ENCODE data around the gene ACTL7B.

DNA sequence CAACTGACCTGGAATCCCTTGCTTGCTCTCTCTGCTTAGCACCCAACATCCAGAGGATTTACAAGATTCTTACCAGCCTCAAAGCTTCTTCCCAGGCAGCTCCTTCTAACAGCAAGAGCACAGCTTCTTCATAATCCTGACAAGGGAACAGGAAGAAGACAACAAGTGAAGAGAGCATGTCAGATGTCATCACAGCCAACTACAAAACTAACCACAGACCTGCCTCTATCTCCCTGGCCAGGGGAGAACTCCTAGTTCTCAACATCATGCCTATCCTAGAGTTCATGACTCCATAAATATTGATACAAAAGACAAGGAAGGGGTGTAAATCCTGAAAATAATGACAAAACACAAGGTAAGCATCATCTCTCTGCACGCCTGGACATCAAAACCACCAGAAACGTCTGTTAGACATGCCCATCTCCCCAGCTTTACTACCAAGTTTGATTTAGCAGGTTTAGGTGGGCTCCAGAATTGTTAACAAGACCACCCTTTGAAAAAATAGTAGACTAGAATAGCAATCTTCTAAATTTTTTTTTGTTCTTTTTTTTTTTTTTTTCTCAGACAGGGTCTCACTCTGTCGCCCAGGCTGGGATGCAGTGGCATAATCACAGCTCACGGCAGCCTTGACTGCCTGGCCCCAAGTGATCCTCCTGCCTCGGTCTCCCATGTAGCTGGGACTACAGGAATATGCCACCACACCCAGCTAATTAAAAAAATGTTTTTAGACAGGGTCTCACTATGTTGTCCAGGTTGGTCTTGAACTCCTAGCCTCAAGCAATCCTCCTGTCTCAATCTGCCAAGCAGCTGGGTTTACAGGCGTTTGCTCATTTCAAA is 26.5 kb upstream of the ACTL7B start:
- TF ChIP-seq, protein P1, sequence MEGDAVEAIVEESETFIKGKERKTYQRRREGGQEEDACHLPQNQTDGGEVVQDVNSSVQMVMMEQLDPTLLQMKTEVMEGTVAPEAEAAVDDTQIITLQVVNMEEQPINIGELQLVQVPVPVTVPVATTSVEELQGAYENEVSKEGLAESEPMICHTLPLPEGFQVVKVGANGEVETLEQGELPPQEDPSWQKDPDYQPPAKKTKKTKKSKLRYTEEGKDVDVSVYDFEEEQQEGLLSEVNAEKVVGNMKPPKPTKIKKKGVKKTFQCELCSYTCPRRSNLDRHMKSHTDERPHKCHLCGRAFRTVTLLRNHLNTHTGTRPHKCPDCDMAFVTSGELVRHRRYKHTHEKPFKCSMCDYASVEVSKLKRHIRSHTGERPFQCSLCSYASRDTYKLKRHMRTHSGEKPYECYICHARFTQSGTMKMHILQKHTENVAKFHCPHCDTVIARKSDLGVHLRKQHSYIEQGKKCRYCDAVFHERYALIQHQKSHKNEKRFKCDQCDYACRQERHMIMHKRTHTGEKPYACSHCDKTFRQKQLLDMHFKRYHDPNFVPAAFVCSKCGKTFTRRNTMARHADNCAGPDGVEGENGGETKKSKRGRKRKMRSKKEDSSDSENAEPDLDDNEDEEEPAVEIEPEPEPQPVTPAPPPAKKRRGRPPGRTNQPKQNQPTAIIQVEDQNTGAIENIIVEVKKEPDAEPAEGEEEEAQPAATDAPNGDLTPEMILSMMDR (IDR thresholded peaks at IDR 0.05; ENCODE audit: control extremely low read depth in 1 of 3, insufficient read depth in 1 of 3, low read depth in 1 of 3, low read length in 3 of 3), result no peak
- no peak for TF ChIP-seq EP300 (IDR thresholded peaks at IDR 0.05; ENCODE audit: borderline replicate concordance in 1 of 2, low read depth in 2 of 2, low read length in 2 of 2)
- TF ChIP-seq, protein P2, sequence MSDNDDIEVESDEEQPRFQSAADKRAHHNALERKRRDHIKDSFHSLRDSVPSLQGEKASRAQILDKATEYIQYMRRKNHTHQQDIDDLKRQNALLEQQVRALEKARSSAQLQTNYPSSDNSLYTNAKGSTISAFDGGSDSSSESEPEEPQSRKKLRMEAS (IDR thresholded peaks at IDR 0.05), result no peak
- no peak for TF ChIP-seq SRF (IDR thresholded peaks at IDR 0.05; ENCODE audit: low read depth, low read length)
- no peak for TF ChIP-seq POLR2A (IDR thresholded peaks at IDR 0.05; ENCODE audit: control extremely low read depth in 1 of 2, low read depth in 2 of 2, low read length in 2 of 2)
- TF ChIP-seq EZH2 (IDR thresholded peaks at IDR 0.05; ENCODE audit: low read depth, low read length, severe bottlenecking), result no peak
- TF ChIP-seq SIN3A (conservative IDR thresholded peaks at IDR 0.05 in 1 of 2, IDR thresholded peaks at IDR 0.05 in 1 of 2; ENCODE audit: low read depth in 1 of 2, low read length in 2 of 2), result no peak
- no peak for TF ChIP-seq GABPA (IDR thresholded peaks at IDR 0.05; ENCODE audit: borderline replicate concordance, insufficient read depth, low read length)
